ENCODE results near the gene CRP.
"Not testable (repeated sequence)": the region's sequence is repeated elsewhere in the genome, so short reads cannot be mapped to it uniquely, and the experiment has no call there.

The CRP gene

DNA sequence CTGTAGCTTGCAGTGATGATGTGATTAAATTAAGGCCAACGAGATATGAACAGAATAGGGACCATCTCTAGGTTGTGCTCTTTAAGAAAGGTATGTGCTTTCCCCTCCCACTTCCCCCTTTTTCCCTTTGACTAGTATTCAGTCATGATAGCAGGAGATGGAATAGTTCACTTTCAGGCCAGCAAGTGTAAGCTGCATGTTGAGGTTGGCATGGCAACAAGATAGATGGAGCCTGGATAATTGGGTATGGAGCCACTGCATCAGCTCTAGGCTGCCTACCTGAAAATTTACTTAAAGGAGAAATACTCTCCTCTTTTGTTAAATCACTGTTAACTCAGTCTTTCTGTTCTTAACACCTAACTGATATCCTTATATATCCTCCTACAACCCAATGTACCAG lies 1.5 kb upstream of the CRP start:
- Mint-ChIP-seq H3K4me3 (no peak overlapping the region), H3K4me1 (ENCODE audit: low read depth) (no peaks in the 10 kb centered on the region), H3K36me3 (peaks cover 5% of the 10 kb centered on the region), H3K27me3 (peaks cover 20% of the 10 kb centered on the region), H3K27ac (no peak overlapping the region), H3K9me3 (ENCODE audit: low read depth) (peaks cover 11% of the 10 kb centered on the region)

DNA sequence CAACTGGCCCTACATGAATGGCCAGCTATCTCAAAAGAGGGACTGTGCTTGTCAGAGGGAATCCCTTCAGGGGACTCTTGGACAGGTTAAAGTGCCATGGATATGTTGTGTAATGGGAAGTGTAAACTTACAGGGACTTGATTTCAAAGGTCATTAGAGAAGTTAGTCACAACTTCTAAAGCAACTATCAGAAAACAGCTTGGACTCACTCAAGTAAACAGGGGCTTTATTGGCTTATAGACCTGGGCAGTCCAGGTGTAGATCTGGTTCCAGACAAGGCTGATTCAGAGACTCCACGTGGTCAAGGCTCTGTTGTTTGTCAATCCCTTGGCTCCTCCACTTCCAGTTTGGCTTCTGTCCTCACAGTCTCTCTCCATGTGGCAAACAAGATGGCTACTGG lies 2.3 kb downstream of the CRP start:
- H3K27ac Mint-ChIP-seq = no peak overlapping the region
- H3K9me3 Mint-ChIP-seq (ENCODE audit: low read depth) = no peaks in the 10 kb centered on the region
- no peak overlapping the region for H3K4me3 Mint-ChIP-seq
- no peaks in the 10 kb centered on the region for H3K4me1 Mint-ChIP-seq (ENCODE audit: low read depth)
- no peaks in the 10 kb centered on the region for H3K36me3 Mint-ChIP-seq
- H3K27me3 Mint-ChIP-seq = peaks cover 7% of the 10 kb centered on the region

DNA sequence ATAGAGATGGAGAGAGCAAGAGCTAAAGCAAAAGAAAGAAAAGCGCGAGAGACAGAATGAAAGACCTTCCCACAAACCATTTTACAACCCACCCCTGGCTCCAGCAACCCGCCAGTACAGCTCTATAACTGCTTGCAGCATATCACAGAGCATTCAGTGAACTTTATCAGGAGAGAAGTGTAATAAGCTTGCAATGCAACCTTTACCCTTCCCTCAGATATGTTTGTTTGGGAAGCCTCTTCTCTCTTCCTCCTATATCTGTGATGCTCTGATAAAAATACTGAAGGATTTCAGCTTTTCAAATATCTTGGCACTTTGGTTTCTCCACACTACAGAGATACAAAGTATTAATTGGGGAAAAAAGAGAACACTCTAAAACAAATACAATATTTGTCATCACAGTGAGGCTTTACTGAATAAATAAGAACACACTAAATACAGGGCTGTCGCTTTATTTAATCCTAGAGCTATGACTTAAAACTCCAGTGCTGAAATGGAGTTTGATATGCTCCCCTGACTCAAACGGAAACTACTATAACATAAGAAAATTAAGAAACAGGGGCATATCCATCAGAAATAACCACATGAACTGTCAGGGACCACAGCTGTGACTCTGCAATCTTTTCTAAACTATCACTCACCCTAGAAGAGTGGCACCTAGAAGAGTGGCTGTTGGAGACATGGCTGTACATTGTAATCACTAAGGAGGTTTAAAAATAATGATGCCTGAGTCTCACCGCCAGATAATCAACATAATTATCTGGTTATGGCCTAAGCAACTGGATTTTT lies 6.7 kb downstream of the CRP start:
- H3K27ac Mint-ChIP-seq = no peak overlapping the region
- H3K27me3 Mint-ChIP-seq = no peaks in the 10 kb centered on the region
- no peak overlapping the region for H3K4me3 Mint-ChIP-seq
- H3K36me3 Mint-ChIP-seq = no peaks in the 10 kb centered on the region
- H3K9me3 Mint-ChIP-seq (ENCODE audit: low read depth) = no peaks in the 10 kb centered on the region
- no peaks in the 10 kb centered on the region for H3K4me1 Mint-ChIP-seq (ENCODE audit: low read depth)

DNA sequence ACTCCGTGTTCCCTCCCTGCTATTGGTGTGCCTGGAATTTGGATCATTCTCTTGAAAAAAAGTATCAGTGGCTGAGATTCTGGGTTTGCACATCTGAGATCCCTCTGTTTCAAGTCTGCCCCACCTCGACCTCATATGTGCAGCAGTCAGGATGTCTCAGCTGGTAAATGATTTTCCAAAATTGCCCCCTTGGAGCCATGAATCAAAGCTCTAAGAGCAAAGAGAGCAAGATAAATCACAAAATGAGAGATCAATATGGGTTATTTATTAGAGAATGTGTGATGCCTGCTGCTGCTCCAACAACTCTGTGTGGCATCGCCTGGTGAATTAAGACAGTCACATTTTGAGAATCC lies 8.5 kb downstream of the CRP start:
- Mint-ChIP-seq H3K36me3 (no peaks in the 10 kb centered on the region), H3K4me1 (ENCODE audit: low read depth) (no peaks in the 10 kb centered on the region), H3K27me3 (no peaks in the 10 kb centered on the region), H3K9me3 (ENCODE audit: low read depth) (no peaks in the 10 kb centered on the region), H3K27ac (no peak overlapping the region), H3K4me3 (no peak overlapping the region)

DNA sequence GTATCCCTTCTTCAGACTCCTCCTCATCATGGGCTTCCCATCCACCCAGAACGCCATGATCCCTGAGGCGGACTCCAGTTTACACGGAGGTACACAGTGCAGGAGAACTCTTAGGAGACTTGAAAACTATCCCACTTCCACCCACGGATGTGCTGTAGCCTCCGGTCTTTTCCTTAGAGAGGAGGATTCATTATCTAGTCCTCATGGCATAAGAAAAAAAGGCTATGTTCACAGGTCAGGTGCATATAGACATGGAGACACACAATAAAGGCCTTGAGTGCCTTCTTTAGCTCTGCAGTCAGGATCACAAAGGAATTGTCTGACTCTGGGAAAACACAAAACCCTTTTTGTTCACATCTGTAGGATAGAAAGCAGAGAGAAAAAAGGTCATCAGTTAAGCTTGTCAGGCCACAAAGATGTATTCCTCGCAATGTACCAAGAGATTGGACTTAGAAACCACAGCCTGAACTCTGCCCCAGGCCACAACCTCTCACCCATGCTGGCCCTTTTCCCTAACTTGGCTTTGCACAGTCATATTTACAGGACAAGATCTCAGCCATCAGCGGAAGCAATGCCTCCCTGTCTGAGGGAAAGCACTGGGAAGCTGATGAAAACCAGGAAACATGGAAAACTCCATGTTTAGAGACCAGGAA lies 9.0 kb downstream of the CRP start:
- no peaks in the 10 kb centered on the region for H3K27me3 Mint-ChIP-seq
- H3K36me3 Mint-ChIP-seq = no peaks in the 10 kb centered on the region
- H3K4me1 Mint-ChIP-seq (ENCODE audit: low read depth) = no peaks in the 10 kb centered on the region
- no peak overlapping the region for H3K4me3 Mint-ChIP-seq
- no peaks in the 10 kb centered on the region for H3K9me3 Mint-ChIP-seq (ENCODE audit: low read depth)
- H3K27ac Mint-ChIP-seq = no peak overlapping the region

DNA sequence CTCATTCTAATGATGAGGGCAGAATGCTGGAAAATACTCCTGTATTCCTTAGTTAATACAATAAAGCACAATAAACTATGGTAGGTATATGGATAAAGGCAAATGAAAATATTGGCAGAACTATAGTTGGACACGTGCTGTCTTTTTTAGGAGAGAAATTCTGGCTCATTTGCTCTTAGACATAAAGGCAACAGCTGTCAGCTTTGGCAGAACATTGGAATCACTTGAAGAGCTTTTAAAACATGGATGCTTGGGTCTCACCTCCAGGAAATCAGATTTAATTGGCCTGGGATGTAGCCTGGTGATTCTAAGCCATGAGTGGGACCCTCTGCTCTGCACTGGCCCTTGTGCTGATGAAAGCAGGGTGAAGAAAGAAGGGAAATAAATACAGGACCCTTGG lies 9.9 kb downstream of the CRP start:
- H3K36me3 Mint-ChIP-seq = no peaks in the 10 kb centered on the region
- H3K4me3 Mint-ChIP-seq = no peak overlapping the region
- no peaks in the 10 kb centered on the region for H3K9me3 Mint-ChIP-seq (ENCODE audit: low read depth)
- no peak overlapping the region for H3K27ac Mint-ChIP-seq
- H3K4me1 Mint-ChIP-seq (ENCODE audit: low read depth) = no peaks in the 10 kb centered on the region
- no peaks in the 10 kb centered on the region for H3K27me3 Mint-ChIP-seq

DNA sequence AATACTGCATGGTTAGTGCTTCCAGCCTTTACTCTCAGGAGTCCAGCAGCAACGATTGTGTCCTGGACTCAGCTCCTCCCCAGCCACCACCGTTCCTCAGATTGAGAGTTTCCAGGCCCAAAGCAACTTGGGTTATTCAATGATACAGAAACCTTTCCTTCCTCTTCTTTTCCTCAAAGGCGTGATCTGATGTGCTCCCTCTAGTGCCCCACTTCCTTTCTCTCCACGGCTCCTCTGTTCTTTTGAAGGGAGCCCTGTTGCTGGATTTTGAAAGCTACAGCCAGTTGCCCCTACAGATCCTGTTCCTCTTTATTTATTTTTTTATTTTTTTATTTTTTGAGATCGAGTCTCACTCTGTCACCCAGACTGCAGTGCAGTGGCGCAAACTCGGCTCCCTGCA lies 14.1 kb downstream of the CRP start:
- no peak overlapping the region for H3K27ac Mint-ChIP-seq
- no peak overlapping the region for H3K4me3 Mint-ChIP-seq
- no peaks in the 10 kb centered on the region for H3K36me3 Mint-ChIP-seq
- peaks cover 2% of the 10 kb centered on the region for H3K27me3 Mint-ChIP-seq
- H3K4me1 Mint-ChIP-seq (ENCODE audit: low read depth) = no peaks in the 10 kb centered on the region
- no peaks in the 10 kb centered on the region for H3K9me3 Mint-ChIP-seq (ENCODE audit: low read depth)

DNA sequence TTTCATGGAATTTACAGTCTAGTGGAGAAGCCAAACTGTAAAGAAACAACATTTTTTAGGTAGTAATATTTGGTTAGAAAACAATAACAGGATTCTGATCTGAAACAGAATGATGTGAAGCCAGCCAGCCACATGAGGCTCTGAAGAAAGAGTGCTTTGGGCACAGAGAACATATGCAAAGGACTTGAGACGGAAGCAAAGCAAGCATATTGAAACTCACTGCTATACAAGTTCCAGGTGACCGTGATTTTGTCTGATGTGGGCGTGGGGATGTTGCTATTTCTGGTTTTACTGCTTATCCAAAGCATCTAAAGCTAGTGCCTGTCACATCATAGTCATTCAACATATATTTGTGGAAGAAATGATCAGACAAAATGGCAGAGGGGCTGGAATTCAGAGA lies 14.7 kb downstream of the CRP start:
- no peak overlapping the region for H3K4me3 Mint-ChIP-seq
- H3K4me1 Mint-ChIP-seq (ENCODE audit: low read depth) = no peaks in the 10 kb centered on the region
- no peaks in the 10 kb centered on the region for H3K36me3 Mint-ChIP-seq
- peaks cover 3% of the 10 kb centered on the region for H3K27me3 Mint-ChIP-seq
- no peaks in the 10 kb centered on the region for H3K9me3 Mint-ChIP-seq (ENCODE audit: low read depth)
- H3K27ac Mint-ChIP-seq = no peak overlapping the region

DNA sequence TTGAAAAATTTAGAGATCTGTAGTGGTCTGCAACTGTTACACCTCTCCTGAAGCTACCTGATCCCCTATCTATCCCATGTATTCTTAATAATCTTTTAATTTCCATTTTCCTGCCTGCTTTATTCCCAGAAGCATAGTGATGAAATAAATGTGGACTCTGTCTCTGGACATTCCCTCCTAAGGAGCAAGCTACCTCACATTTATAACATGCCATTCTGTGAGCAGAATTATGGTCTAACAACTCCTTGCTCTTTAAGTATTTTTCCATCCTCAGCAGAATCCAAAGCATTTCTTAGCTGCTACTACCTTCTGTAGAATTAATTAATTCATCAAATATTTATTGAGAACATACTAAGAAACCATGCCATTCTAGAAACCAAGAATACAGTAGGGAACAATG lies 15.1 kb downstream of the CRP start:
- Mint-ChIP-seq H3K27ac (no peak overlapping the region), H3K27me3 (peaks cover 5% of the 10 kb centered on the region), H3K9me3 (ENCODE audit: low read depth) (no peaks in the 10 kb centered on the region), H3K4me3 (no peak overlapping the region), H3K4me1 (ENCODE audit: low read depth) (no peaks in the 10 kb centered on the region), H3K36me3 (no peaks in the 10 kb centered on the region)

DNA sequence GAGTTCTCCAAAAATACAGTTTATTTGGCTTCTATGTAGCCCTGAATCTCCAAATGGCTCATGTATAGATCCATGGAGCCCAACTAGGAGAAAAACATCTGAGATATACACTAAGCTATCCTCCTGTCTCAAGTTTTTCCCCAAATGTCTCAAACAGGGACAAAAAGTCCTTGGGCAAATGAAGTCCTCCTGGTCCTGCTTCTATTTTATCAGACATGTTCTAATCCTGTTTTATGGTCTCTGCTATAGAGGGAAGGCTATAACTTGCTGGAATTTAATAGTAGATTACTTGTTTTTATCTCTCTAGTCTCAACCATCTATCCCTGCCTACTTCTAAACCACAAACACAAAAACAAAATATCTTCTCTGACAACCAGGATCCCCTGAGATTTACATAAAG lies 26.9 kb downstream of the CRP start:
- no peak overlapping the region for H3K27ac Mint-ChIP-seq
- no peaks in the 10 kb centered on the region for H3K4me1 Mint-ChIP-seq (ENCODE audit: low read depth)
- no peak overlapping the region for H3K4me3 Mint-ChIP-seq
- H3K36me3 Mint-ChIP-seq = no peaks in the 10 kb centered on the region
- H3K9me3 Mint-ChIP-seq (ENCODE audit: low read depth) = no peaks in the 10 kb centered on the region
- H3K27me3 Mint-ChIP-seq = peaks cover 20% of the 10 kb centered on the region

DNA sequence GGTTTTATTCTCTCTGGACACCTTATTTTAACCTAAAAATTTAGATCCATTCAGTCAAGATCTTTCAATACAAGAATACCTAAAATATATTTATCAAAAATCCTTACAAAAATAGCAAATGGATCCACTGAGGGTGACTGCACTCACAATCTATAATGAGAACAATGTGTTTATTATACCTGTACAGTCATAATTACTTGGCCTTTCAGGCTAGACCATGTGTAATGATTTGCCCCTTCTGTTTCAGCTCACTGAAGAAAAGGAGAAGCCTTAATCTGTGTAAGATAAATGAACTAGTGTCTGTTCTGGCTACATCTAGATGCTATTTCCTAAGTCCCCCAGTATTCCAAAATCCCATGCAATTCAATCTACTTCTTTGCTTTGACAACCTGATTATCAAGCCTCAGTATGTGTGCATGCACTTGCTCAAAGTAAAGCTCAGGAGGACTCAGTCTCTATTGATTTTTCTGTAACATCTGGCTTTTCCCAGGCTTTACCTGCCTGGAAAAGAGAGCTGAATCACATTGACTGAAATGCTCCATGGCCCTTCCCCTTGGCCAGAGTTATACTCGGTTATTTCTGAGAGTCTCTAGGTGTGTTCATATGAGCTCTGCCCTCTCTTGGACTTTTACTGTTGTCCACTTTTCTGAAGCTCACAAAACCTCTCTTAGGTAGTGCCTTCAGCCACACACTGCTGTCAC lies 27.6 kb downstream of the CRP start:
- Mint-ChIP-seq H3K27me3 (peaks cover 18% of the 10 kb centered on the region), H3K36me3 (no peaks in the 10 kb centered on the region), H3K4me3 (no peak overlapping the region), H3K4me1 (ENCODE audit: low read depth) (no peaks in the 10 kb centered on the region), H3K27ac (no peak overlapping the region), H3K9me3 (ENCODE audit: low read depth) (no peaks in the 10 kb centered on the region)

DNA sequence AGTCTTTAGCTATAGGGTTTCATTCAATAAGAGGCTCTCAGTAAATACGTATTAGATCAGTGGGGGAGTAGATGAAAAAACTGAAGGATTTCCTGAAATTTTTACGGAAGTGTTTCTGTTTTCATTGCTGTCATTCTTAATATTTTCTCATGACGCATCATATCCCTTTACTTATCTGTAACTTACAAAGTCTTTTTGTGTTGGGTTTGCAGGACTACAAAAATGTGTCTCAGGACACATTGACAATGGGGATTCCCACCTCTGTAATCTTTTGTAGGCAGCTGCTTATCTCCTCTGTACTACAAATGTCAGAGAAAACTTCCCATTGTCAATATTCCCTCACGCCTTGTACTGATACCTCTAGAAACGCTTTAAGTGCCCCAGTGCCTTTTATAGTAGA lies 35.5 kb downstream of the CRP start:
- no peaks in the 10 kb centered on the region for H3K36me3 Mint-ChIP-seq
- no peaks in the 10 kb centered on the region for H3K9me3 Mint-ChIP-seq (ENCODE audit: low read depth)
- peaks cover 6% of the 10 kb centered on the region for H3K27me3 Mint-ChIP-seq
- no peak overlapping the region for H3K27ac Mint-ChIP-seq
- no peaks in the 10 kb centered on the region for H3K4me1 Mint-ChIP-seq (ENCODE audit: low read depth)
- no peak overlapping the region for H3K4me3 Mint-ChIP-seq

DNA sequence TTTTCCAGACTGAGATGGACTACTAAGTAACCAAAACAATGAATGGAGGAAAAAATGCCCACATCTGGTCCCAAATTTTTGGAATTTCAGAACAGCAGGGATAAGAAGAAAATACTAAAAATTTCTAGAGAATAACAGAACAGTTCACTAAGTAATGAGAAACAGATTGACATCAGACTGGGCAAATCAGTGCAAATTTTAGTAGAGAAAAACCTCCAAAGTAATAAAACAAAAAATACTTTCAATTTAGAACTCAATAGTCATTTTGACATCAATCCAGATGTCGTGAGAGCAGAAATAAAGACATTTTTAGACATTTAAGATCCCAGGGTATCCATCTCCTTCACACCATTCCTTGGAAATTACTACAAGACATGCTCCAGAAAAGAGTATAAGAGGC lies 39.3 kb downstream of the CRP start:
- Mint-ChIP-seq H3K4me3 (no peak overlapping the region), H3K27ac (no peak overlapping the region), H3K36me3 (no peaks in the 10 kb centered on the region), H3K4me1 (ENCODE audit: low read depth) (no peaks in the 10 kb centered on the region), H3K27me3 (peaks cover 5% of the 10 kb centered on the region), H3K9me3 (ENCODE audit: low read depth) (no peaks in the 10 kb centered on the region)

DNA sequence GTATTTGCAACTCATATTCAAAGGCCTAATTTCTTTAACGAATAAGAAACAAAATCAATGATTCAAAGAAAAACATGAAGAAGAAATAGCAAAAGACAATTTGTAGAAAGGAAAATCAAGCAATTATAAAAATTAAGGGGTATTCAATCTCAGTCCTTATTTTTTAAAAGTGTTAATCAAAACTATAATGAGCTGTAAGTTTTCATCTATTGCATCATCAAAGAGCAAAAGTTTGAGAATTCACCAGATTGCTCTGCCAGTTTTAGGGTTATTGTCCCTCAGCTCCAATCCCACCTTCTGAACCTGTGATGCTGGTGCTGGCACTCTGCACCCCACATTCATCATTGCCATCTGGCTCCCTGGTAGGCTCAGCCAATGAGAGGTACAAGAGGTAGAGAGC lies 42.0 kb downstream of the CRP start:
- not testable (repeated sequence) for H3K9me3 Mint-ChIP-seq (ENCODE audit: low read depth); H3K27me3 Mint-ChIP-seq; H3K4me1 Mint-ChIP-seq (ENCODE audit: low read depth); H3K4me3 Mint-ChIP-seq; H3K36me3 Mint-ChIP-seq; H3K27ac Mint-ChIP-seq

DNA sequence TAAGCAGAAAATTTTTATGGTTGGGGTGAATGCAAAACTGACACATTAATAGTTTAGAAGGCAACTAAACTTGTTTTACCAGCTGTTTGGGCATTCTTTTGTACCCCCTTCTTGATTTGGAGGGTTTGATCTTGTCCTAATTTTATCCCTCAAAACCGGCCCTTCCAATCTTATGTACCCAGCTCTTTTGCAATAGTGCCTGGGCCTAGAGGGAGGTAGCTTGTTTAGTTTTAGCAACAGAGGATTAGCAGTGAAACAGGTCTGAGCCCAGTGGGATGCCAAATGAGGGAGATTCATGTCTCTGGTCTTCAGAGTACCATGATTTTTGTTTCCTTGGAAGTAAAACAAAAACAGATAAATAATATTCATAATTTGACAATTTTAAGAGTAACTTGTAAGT lies 45.1 kb downstream of the CRP start:
- H3K9me3 Mint-ChIP-seq (ENCODE audit: low read depth) = peaks cover 2% of the 10 kb centered on the region
- H3K27me3 Mint-ChIP-seq = peaks cover 6% of the 10 kb centered on the region
- H3K4me1 Mint-ChIP-seq (ENCODE audit: low read depth) = no peaks in the 10 kb centered on the region
- no peak overlapping the region for H3K4me3 Mint-ChIP-seq
- H3K36me3 Mint-ChIP-seq = peaks cover 4% of the 10 kb centered on the region
- no peak overlapping the region for H3K27ac Mint-ChIP-seq
